HG02571 (cell line): ENCODE measurements around the gene ACOD1.
A peak's percentile ranks its signal among the peaks of the same experiment; 100 is the strongest.
"Not testable (repeated sequence)": the region's sequence is repeated elsewhere in the genome, so short reads cannot be mapped to it uniquely, and the experiment has no call there.

Source experiments
- ATAC-seq: cut with Tn5 transposase; IDR thresholded peaks from one replicate; pipeline ENCODE4 v1.9.1; 2021; ENCODE audit warnings: mild to moderate bottlenecking, moderate library complexity; ENCODE audit not compliant: unreplicated experiment

ACOD1 gene

GRCh38 chr13:76950101-76950500 is 1.8 kb downstream of the ACOD1 start:
- ATAC-seq, result no peak

- ATAC-seq, result no peak
Observed at GRCh38 chr13:76953968-76954367, 5.7 kb downstream of the ACOD1 start.

GRCh38 chr13:76954538-76954937 is 6.2 kb downstream of the ACOD1 start:
- ATAC-seq, result no peak

DNA sequence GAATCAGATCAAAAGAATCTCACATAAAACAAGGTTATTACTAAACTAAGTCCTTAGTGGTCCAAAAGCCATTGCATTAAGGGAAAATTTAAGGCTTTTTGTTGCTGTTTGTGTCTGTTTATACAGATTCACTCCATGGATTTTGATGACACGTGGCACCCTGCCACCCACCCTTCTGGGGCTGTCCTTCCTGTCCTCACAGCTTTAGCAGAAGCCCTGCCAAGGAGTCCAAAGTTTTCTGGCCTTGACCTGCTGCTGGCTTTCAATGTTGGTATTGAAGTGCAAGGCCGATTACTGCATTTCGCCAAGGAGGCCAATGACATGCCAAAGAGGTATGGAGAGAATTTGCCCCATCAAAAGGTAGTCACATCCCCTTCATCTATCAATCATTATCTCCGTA is 6.9 kb downstream of the ACOD1 start:
- ATAC-seq, result no peak

GRCh38 chr13:76955661-76956060 is 7.3 kb downstream of the ACOD1 start:
- ATAC-seq, result no peak

DNA sequence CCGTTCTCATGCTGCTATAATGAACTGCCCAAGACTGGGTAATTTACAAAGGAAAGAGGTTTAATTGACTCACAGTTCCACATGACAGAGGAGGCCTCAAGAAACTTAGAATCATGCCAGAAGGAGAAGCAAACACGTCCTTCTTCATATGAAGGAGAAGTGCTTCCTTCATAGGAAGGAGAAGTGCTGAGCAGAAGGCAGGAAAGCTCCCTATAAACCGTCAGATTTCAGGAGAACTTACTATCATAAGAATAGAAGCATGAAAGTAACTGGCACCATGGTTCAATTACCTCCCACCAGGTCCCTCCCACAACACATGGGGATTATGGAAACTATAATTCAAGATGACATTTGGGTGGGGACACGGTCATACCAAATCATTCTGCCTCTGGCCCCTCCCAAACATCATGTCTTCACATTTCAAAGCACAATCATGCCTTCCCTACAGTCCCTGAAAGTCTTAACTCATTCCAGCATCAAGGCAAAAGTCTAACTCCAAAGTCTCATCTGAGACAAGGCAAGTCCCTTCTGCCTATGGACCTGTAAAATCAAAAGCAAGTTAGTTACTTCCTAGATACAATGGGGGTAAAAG is 10.6 kb downstream of the ACOD1 start:
- no peak for ATAC-seq

DNA sequence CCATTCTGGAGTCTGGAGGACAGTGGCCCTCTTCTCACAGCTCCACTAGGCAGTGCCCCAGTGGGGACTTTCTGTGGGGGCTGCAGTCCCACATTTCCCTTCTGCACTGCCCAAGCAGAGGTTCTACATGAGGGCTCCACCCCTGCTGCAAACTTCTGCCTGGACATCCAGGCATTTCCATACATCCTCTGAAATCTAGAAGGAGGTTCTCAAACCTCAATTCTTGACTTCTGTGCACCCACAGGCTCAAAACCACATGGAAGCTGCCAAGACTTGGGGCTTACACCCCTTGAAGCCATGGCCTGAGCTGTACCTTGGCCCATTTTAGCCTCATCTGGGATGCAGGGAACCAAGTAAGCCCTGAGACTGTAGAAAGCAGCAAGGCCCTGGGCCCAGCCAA is 11.4 kb downstream of the ACOD1 start:
- not testable (repeated sequence) for ATAC-seq

GRCh38 chr13:76965759-76966421 is 17.6 kb downstream of the ACOD1 start:
- no peak for ATAC-seq

GRCh38 chr13:76967031-76967430 is 18.7 kb downstream of the ACOD1 start:
- no peak for ATAC-seq

DNA sequence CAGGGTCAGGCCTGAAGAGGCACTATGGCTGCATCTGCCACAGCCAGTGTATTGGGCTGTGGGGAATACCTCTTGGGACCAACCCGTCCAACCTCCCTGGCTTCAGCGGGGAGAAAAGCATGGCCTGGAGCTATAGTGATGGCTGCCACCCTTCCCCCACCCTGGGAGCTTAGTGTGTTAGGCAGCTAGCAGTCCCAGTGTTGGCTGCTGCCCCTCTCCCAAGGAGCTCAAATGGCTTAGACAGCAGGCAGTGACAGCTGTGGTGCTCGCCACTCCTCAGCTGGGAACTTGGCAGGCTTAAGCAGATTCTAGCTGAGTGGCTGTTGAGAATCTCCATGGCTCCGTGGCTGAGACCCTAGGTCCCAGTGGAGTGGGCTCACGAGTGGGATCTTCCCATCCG is 19.7 kb downstream of the ACOD1 start:
- ATAC-seq, result no peak

- no peak for ATAC-seq
Observed at GRCh38 chr13:76969488-76970365, 21.4 kb downstream of the ACOD1 start.

GRCh38 chr13:76971215-76971614 is 22.9 kb downstream of the ACOD1 start:
- ATAC-seq, result no peak

DNA sequence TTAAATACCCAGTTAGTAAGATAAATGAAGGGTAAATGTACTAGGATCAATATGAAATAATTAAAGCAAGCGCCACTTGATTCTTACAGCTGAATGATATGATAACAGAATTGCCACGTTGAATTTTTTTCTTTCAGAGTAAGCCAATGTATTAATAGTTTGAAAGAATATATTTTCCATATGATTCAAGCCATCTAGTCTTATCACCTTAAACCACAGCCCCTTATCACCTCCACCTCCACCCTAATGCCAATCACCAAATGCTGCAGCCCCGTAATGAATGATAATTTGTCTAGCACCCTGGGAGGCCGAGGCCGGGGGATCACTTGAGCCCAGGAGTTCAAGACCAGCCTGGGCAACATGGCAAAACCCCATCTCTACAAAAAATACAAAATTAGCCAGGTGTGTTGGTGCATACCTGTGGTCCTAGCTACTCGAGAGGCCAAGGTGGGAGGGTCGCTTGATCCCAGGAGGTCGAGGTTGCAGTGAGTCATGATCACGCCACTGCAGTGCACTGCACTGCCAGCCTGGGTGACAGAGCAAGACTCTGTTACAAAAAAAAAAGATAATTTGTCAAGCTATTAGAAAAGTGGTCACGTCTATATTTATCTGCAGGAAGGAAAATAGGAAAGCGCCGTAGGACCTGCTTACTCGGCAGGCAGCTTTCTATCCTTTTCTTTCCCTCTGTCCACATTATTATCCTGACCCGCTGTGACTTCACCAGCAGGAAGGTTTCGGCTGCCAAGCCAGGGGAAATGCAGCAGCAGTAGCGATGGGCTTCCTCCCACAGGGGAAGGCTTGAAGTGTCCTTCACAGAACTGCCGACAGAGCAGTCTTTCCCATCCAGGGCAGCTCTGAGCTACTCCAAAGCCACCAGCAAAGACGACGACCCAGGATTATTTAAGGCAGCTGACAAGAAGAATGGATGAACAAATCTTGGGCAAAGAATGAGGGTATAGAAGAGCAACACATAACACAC is 23.8 kb downstream of the ACOD1 start:
- ATAC-seq, result no peak

DNA sequence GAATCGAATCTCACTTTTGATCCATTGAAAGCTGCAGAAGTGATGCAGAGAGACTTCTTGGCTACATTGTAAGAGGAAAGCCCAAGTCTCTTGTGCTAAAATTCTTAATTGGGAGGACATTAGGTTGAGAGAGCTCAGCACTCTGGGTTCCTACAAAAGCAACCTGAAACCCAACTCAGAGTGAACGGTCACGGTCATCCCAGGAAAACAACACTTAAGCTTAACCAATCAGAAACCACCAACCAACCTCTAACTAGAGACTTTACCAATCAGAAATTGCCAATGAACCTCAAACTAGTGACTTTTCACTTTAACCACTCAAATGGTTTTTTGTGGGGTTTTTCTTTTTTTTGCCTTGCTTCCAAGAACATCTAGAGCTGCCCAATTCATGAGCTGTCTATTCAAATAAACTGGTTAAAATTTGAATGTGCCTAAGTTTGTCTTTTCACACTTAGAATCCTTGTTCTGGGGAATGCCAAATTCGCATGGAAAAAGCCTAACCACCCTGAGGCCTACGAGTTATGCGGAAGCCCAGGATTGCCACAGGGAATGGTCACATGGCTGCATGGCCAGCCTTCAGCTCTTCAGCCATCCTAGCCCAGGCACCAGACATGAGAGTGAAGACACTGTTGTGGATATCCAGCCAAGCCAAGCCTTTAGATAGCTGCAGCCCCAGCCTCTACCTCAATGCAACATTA is 25.8 kb downstream of the ACOD1 start:
- ATAC-seq, result no peak

- ATAC-seq, result no peak
Observed at GRCh38 chr13:76974618-76974975, 26.3 kb downstream of the ACOD1 start.

- no peak for ATAC-seq
Observed at GRCh38 chr13:76975863-76976262, 27.6 kb downstream of the ACOD1 start.

- ATAC-seq, result no peak
Observed at GRCh38 chr13:76976490-76976889, 28.2 kb downstream of the ACOD1 start.

GRCh38 chr13:76976929-76977328 is 28.6 kb downstream of the ACOD1 start:
- ATAC-seq, result no peak

- ATAC-seq, result peak; percentile 99
Observed at GRCh38 chr13:76980075-76980718, 31.9 kb downstream of the ACOD1 start.

DNA sequence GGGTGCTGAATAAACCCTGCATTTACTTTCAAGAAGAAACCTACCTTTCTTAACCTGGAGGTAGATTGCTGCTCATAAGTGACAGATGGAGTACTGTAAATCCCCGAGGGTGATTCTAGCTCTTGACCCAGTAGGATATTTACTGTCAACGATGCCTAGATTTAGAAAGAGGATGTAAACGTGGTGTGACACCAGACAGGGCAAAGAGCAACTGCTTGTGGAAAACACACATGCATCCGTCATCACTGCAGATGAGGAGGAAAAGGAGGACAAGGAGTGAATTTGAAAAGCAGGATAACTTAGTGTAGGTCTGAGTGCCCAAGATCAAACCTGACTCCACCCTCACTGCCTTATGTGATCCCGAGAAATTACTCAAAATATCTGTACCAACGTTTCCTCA is 33.8 kb downstream of the ACOD1 start:
- no peak for ATAC-seq
